Measurements from ENCODE around the gene TEKT4. TPM values are rescaled to one million over a fixed set of nuclear protein-coding genes. Genes with fewer than 3 reads are reported as not detected.

TEKT4 gene
- total RNA-seq: not detected in 2 replicates

GRCh38 chr2:94871226-94872087, at the start of gene TEKT4:
Gene TEKT4, plus strand, starts transcription at chr2:94871430. Its CDS starts 150 bp downstream, at chr2:94871580.

Other genes with a start within 250 kb of the TEKT4 start
- 0.85 and 0.96 TPM in 2 replicates for gene MAL, start 154.3 kb downstream of the TEKT4 start, total RNA-seq